GM12864 (cell line): ENCODE results near the gene GABRB1.

ENCODE experiments used
- DNase-seq: peaks from one replicate; pipeline ENCODE4 v3.0.0-alpha.2; 2011; ENCODE audit warnings: low read depth
- H3K4me3 ChIP-seq: 2 replicates; pipeline ENCODE4 v1.5.1; 2011; ENCODE audit warnings: mild to moderate bottlenecking, low read depth, low read length, control low read depth
- TF ChIP-seq, protein P1 (sequence below): IDR thresholded peaks from 2 replicates; pipeline ENCODE4 v1.5.1; 2011; ENCODE audit warnings: low read depth, mild to moderate bottlenecking, moderate library complexity, low read length, control low read depth, inconsistent platforms; ENCODE audit errors: missing control alignments

The GABRB1 gene

DNA sequence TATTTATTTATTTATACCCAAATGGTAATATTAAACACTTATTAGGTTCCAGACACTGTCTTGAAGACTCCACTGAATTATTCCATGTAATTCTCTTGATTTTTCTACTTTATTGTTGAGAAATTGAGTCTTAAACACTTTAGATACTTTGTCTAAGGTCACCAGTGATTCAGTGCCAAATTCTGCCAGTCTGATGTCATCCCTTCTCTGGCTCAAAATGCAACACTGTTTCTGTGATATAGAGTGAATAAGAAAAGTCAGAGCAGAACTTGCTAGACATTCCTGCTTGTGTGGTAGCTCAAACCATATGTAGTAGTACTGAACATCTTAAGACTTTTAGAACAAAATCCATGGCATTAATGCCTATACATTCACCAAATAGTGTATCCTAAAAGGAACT is 164.3 kb downstream of the GABRB1 start:
- TF ChIP-seq, protein P1, sequence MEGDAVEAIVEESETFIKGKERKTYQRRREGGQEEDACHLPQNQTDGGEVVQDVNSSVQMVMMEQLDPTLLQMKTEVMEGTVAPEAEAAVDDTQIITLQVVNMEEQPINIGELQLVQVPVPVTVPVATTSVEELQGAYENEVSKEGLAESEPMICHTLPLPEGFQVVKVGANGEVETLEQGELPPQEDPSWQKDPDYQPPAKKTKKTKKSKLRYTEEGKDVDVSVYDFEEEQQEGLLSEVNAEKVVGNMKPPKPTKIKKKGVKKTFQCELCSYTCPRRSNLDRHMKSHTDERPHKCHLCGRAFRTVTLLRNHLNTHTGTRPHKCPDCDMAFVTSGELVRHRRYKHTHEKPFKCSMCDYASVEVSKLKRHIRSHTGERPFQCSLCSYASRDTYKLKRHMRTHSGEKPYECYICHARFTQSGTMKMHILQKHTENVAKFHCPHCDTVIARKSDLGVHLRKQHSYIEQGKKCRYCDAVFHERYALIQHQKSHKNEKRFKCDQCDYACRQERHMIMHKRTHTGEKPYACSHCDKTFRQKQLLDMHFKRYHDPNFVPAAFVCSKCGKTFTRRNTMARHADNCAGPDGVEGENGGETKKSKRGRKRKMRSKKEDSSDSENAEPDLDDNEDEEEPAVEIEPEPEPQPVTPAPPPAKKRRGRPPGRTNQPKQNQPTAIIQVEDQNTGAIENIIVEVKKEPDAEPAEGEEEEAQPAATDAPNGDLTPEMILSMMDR: no peak
- no peak overlapping the region for H3K4me3 ChIP-seq
- DNase-seq: no peak

DNA sequence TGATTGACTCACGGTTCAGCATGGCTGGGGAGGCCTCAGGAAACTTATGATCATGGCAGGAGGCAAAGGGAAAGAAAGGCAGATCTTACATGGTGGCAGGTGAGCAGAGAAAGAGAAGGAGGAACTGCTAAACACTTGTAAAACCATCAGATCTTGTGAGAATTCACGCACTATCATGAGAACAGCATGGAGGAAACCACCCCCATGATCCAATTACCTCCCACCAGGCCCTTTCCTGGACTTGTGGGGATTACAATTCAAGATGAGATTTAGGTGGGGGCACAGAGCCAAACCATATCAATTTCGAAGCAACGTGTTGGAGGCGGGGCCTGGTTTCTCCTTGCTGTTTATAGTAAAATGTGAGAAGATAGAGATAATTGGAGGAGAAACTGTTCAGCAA is 167.4 kb downstream of the GABRB1 start:
- TF ChIP-seq, protein P1: no peak
- no peak overlapping the region for H3K4me3 ChIP-seq
- DNase-seq: no peak

DNA sequence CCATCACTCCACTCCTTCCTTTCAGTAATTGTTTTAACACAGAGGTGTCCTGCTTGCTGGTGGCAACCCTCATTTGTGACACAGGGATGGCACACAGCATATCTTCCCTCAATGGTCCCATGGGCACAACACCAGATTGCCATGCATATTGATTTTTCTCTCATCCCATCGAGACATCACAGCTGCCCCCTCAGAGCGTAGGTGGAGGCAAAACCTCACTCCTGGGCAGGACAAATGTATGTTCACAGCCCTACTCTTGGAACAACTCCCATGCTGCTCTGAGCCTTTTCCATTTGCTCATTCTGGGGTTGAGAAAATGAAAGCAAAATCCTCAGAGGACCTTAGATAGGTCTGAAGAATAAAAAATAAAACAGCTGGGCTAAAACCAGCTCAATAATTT is 172.2 kb downstream of the GABRB1 start:
- H3K4me3 ChIP-seq: no peak overlapping the region
- DNase-seq: no peak
- TF ChIP-seq, protein P1: no peak

DNA sequence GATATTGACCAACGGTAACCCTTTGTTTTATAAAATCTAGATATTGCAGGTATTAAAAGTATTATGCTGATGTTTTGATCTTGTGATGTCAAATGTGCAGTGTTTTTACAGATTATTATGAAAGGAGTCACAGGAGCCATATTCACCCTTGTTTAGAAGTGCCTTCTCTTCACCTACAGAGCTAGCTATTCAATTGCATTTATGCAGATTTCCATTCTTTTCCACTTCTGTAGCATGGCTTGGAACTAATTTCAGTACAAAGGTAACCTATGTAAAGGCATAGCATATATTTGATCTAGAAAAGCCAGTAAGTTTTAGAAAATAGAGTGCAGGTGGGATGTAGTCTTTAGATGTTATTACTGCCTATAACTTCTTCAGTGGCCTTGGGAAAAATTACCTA is 176.2 kb downstream of the GABRB1 start:
- H3K4me3 ChIP-seq: no peak overlapping the region
- TF ChIP-seq, protein P1: no peak
- no peak for DNase-seq

DNA sequence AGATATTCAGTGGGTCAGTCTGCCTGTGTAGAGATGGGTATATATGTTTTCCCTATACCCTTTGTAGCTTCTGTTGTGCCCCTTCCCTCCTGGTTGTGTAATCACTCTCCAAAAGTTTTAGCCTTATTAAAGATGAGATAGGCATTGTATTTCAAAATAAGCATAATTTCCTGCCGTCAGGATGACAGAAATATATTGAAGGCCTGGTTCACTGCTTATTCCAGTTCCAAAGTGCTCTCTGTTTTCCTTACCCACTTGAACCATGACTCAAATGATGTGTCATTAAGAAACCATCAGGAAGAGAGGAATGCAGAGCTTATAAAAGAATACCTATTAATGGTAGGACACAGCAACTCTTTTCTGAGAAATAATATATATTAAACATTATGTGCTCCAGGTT is 178.5 kb downstream of the GABRB1 start:
- TF ChIP-seq, protein P1: no peak
- no peak for DNase-seq
- no peak overlapping the region for H3K4me3 ChIP-seq

DNA sequence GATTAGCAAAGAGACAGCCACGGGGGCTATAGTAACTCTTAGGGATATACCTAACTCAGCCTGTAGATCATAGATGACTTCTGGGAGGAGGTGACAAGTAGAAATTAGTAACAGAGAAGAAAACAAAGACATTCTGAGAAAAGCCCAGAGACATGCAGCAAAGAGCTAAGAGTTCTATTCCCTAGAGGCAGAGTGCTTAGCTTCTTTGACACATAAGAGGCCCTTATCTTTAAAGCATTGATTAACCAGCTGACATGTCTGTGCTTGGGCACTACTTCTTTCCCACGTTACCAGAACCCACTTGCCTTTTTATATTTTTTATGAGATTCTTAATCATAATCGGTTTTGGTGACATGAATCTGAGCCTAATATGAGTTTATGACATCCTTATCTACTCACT is 179.5 kb downstream of the GABRB1 start:
- no peak overlapping the region for H3K4me3 ChIP-seq
- TF ChIP-seq, protein P1: no peak
- DNase-seq: no peak

GRCh38 chr4:47213106-47213505 is 181.7 kb downstream of the GABRB1 start:
- no peak for DNase-seq
- no peak overlapping the region for H3K4me3 ChIP-seq

More at GRCh38 chr4:47213106-47213505, 181.7 kb downstream of the GABRB1 start:
- TF ChIP-seq, protein P1: no peak
